ENCODE measurements around the gene URB2.

GRCh38 chr1:229594227-229595008 is 31.6 kb upstream of the URB2 start:
- TF ChIP-seq CTCF (IDR thresholded peaks at IDR 0.05), result no peak
- TF ChIP-seq EZH2 (IDR thresholded peaks at IDR 0.05; ENCODE audit: borderline replicate concordance, insufficient read depth, low read depth, low read length, poor library complexity, severe bottlenecking), result no peak
